B cell (primary cell): ENCODE measurements around the gene ZDHHC12. TPM values are rescaled to one million over a fixed set of nuclear protein-coding genes. Genes with fewer than 3 reads are reported as not detected.

Experiments
- ATAC-seq: fragments of 200-7000 bp; cut with Tn5 transposase; one replicate; pipeline ENCODE4 v1.10.0; 2021; ENCODE audit warnings: low read depth, mild to moderate bottlenecking, moderate number of reproducible peaks, moderate library complexity
- CTCF ChIA-PET: fragments of 350-600 bp; sonication (Branson Sonifier 250); formaldehyde crosslinking; loops from one replicate; lab custom pipeline; 2021; ENCODE audit warnings: antibody characterized with exemption, inconsistent platforms; lab: Charles Lee
- POLR2A ChIA-PET: fragments of 350-600 bp; sonication (Branson Sonifier 250); formaldehyde crosslinking; loops from one replicate; lab custom pipeline; 2021; ENCODE audit warnings: antibody characterized with exemption; lab: Charles Lee
- DNase-seq: peaks from one replicate; pipeline ENCODE4 v3.0.0; 2013
- H2AFZ ChIP-seq: 2 replicates; pipeline ENCODE4 v1.6.1; 2012; ENCODE audit warnings: mild to moderate bottlenecking, low read depth, low read length; ENCODE audit not compliant: insufficient read depth, poor library complexity, severe bottlenecking
- H3K27ac ChIP-seq, 2 donors: 1 replicate in 1 of 2; 2 replicates in 1 of 2; pipeline ENCODE4 v1.5.1; 2012 to 2013; ENCODE audit warnings: low read length in 2 of 2, mild to moderate bottlenecking in 2 of 2, moderate library complexity in 1 of 2
- H3K27me3 ChIP-seq, 4 experiments: fragments of 200-600 bp in 1 of 4; sonication (generic) in 1 of 4; replicated peaks in 1 of 4; 1 replicate in 2 of 4; 2 replicates in 2 of 4; pipeline versions ENCODE4 v1.6.1 to v1.7.0; 2013 to 2016; ENCODE audit warnings: low read length in 3 of 4, mild to moderate bottlenecking in 2 of 4, mixed read lengths in 1 of 4, moderate library complexity in 1 of 4; ENCODE audit not compliant: insufficient read depth in 4 of 4, control insufficient read depth in 3 of 4; ENCODE audit errors: control extremely low read depth in 1 of 4
- H3K36me3 ChIP-seq, 2 experiments: replicated peaks in 1 of 2; 1 replicate in 1 of 2; 2 replicates in 1 of 2; pipeline versions ENCODE4 v1.6.1 to v1.7.1; 2013; ENCODE audit warnings: low read length in 1 of 2; ENCODE audit not compliant: insufficient read depth in 2 of 2, control insufficient read depth in 1 of 2; ENCODE audit errors: control extremely low read depth in 1 of 2, extremely low read depth in 1 of 2
- H3K4me1 ChIP-seq, 2 donors: fragments of 200-600 bp in 1 of 2; sonication (generic) in 1 of 2; 1 replicate in 1 of 2; 2 replicates in 1 of 2; pipeline versions ENCODE4 v1.5.1 to v1.6.1; 2013 to 2017; ENCODE audit warnings: low read length in 2 of 2; ENCODE audit not compliant: control insufficient read depth in 2 of 2, insufficient read depth in 2 of 2
- H3K4me2 ChIP-seq: replicated peaks from 2 replicates; pipeline ENCODE3; 2012; ENCODE audit warnings: mild to moderate bottlenecking, low read depth, low read length; ENCODE audit not compliant: poor library complexity, severe bottlenecking
- H3K4me3 ChIP-seq, 5 experiments: fragments of 200-600 bp in 1 of 5; sonication (generic) in 1 of 5; 1 replicate in 3 of 5; 2 replicates in 2 of 5; pipeline versions ENCODE4 v1.5.1 to v1.7.0; 2011 to 2016; ENCODE audit warnings: low read length in 4 of 5, mild to moderate bottlenecking in 4 of 5, low read depth in 2 of 5, control low read depth in 1 of 5, moderate library complexity in 1 of 5; ENCODE audit not compliant: insufficient read depth in 1 of 5; ENCODE audit errors: control extremely low read depth in 1 of 5, extremely low read depth in 1 of 5
- H3K79me2 ChIP-seq: fragments of 200-600 bp; sonication (generic); one replicate; pipeline ENCODE4 v1.6.0; 2016; ENCODE audit warnings: low read length; ENCODE audit not compliant: control insufficient read depth, insufficient read depth
- H3K9ac ChIP-seq: fragments of 200-600 bp; sonication (generic); 2 replicates; pipeline ENCODE4 v1.6.1; 2017; ENCODE audit warnings: mild to moderate bottlenecking, low read length, moderate library complexity
- H3K9me3 ChIP-seq, 3 donors: one replicate each; pipeline versions ENCODE4 v1.6.1 to v1.7.1; 2013; ENCODE audit warnings: low read length in 2 of 3; ENCODE audit not compliant: control insufficient read depth in 2 of 3, insufficient read depth in 1 of 3; ENCODE audit errors: control extremely low read depth in 1 of 3
- H4K20me1 ChIP-seq: 2 replicates; pipeline ENCODE4 v1.6.0; 2012; ENCODE audit warnings: mild to moderate bottlenecking, low read length; ENCODE audit not compliant: insufficient read depth, control insufficient read depth, poor library complexity, severe bottlenecking
- H3K27ac Mint-ChIP-seq: one replicate; pipeline ENCODE4 v1.8.0; 2021; ENCODE audit warnings: mixed read lengths
- H3K27me3 Mint-ChIP-seq: one replicate; pipeline ENCODE4 v1.8.0; 2021; ENCODE audit warnings: mixed read lengths
- H3K4me1 Mint-ChIP-seq: one replicate; pipeline ENCODE4 v1.8.0; 2021; ENCODE audit warnings: mixed read lengths
- H3K4me3 Mint-ChIP-seq: one replicate; pipeline ENCODE4 v1.8.0; 2021; ENCODE audit warnings: mixed read lengths
- H3K9me3 Mint-ChIP-seq: one replicate; pipeline ENCODE4 v1.8.0; 2022; ENCODE audit warnings: mixed read lengths; ENCODE audit not compliant: insufficient read depth
- CTCF ChIP-seq: fragments of 200-600 bp; IDR thresholded peaks from one replicate; pipeline ENCODE4 v1.8.0; 2022; ENCODE audit warnings: antibody characterized with exemption, mild to moderate bottlenecking
- EZH2 ChIP-seq: IDR thresholded peaks from 2 replicates; pipeline ENCODE4 v1.6.1; 2012; ENCODE audit warnings: borderline replicate concordance, low read depth, mild to moderate bottlenecking, moderate library complexity, low read length; ENCODE audit not compliant: insufficient read depth, poor library complexity, severe bottlenecking
- WGBS: methylation state at CpG from one replicate; pipeline ENCODE4 v1.1.5; 2013; ENCODE audit warnings: missing lambda C conversion rate; ENCODE audit not compliant: insufficient coverage; 5-methylcytosine and 5-hydroxymethylcytosine counted together
- intact Hi-C: fragments of 100-400 bp; cut with micrococcal nuclease; formaldehyde crosslinking; loops from one replicate; pipeline ENCODE4 v1.10.0; 2022
- polyA plus RNA-seq: library from polyadenylated mRNA; depleted of rRNA; stranded (reverse); fragments of >200 nt; gene quantifications from 2 replicates; pipeline ENCODE4 v1.2.3, GENCODE V29; 2012
- total RNA-seq, 2 donors: library from RNA; stranded (reverse); fragments of 120-200 nt in 1 of 2; gene quantifications; 1 replicate in 1 of 2; 2 replicates in 1 of 2; pipeline versions ENCODE4 v1.2.3 to v1.2.4, GENCODE V29; 2013 to 2022

Gene ZDHHC12
- total and polyA plus RNA-seq, 2 donors (not counting 1 experiment from before 2014, with no cell fraction given) = 28.5 to 47.0 TPM

- H3K4me2 ChIP-seq = peak overlapping the region; percentile 93
- ATAC-seq = no peak
- peak; percentile 67 for DNase-seq
These were observed 38.1 kb downstream of the ZDHHC12 start for GRCh38 chr9:128685636-128686489.

More at GRCh38 chr9:128685636-128686489, 38.1 kb downstream of the ZDHHC12 start:
- intact Hi-C loops = loop anchor here (2.0 to 5.0 kb wide), 3 partner anchors 39 to 261 kb away; partner anchors contain the start of genes DOLK, NUP188 and ODF2
- Mint-ChIP-seq H3K27me3 (no peaks in the 10 kb centered on the region), H3K4me1 (peaks cover 59% of the 10 kb centered on the region), H3K4me3 (peak overlapping the region; percentile 98), H3K27ac (peak overlapping the region; percentile 96), H3K9me3 (no peaks in the 10 kb centered on the region)
- POLR2A ChIA-PET = interaction anchor here (0.7 to 1.8 kb wide), 3 partner anchors 10 to 41 kb away, joined by 3 to 7 read pairs (median 5); partner anchors contain the start of gene DYNC2I2
- TF ChIP-seq EZH2 (no peak), CTCF (no peak)
- Histone ChIP-seq H3K4me3 (peak overlapping the region; percentile 41 to 99 (median 85)), H3K4me1 (peaks cover 50 to 73% of the 10 kb centered on the region in 2 donors), H2AFZ (peak overlapping the region; percentile 73), H3K9me3 (peaks cover 0 to 11% (median 0%) of the 10 kb centered on the region in 3 donors), H3K36me3 (peaks cover 0 to 6% of the 10 kb centered on the region in 2 experiments), H3K27me3 (no peaks in the 10 kb centered on the region), H3K79me2 (peaks cover 78% of the 10 kb centered on the region), H3K9ac (peak overlapping the region; percentile 94), H4K20me1 (peaks cover 18% of the 10 kb centered on the region), H3K27ac (peak overlapping the region; percentile 94)
- CTCF ChIA-PET = interaction anchor here (1.5 kb wide), 1 partner anchor 9 kb away, joined by 4 read pairs; no protein-coding TSS in a partner anchor
- 33% methylated on average over 10 of the region's 17 CpGs for WGBS
